ENCODE measurements around the gene SLC25A39.
"Not testable (repeated sequence)": the region's sequence is repeated elsewhere in the genome, so short reads cannot be mapped to it uniquely, and the experiment has no call there.

The SLC25A39 gene

DNA sequence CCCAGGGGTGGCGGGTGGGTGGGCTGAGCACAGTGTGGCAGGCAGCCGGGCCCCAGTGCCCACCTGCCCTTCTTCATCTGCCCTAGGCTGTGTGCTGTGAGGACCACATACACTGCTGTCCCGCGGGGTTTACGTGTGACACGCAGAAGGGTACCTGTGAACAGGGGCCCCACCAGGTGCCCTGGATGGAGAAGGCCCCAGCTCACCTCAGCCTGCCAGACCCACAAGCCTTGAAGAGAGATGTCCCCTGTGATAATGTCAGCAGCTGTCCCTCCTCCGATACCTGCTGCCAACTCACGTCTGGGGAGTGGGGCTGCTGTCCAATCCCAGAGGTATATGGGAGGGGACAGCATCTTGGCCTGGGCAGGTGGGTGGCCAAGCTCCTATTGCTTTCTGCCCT is 26.8 kb upstream of the SLC25A39 start:
- Mint-ChIP-seq H3K27me3 (no peaks in the 10 kb centered on the region), H3K4me1 (peaks cover 11% of the 10 kb centered on the region), H3K4me3 (no peak overlapping the region), H3K27ac (ENCODE audit: low read depth) (no peak overlapping the region), H3K9me3 (no peaks in the 10 kb centered on the region), H3K36me3 (ENCODE audit: insufficient read depth) (peaks cover 9% of the 10 kb centered on the region)
- DNase-seq (ENCODE audit: low spot score in 2 of 2), result no peak
- ATAC-seq (replicated peaks; ENCODE audit: extremely low read depth, poor library complexity, severe bottlenecking), result no peak

DNA sequence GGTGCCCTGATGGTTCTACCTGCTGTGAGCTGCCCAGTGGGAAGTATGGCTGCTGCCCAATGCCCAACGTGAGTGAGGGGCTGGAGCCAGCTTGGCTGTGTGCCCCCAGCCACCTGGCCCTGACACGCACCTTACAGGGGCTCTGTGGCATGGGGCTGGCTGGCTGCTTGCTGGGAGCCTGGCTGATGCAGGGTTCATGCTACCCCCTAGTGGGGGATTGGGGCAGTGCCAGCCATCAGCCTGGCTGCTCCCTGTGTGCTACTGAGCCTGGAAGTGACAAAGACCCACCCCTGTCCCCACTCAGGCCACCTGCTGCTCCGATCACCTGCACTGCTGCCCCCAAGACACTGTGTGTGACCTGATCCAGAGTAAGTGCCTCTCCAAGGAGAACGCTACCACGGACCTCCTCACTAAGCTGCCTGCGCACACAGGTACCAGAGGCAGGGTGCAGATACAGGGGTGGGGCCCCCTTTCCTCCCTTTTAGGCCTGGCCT is 26.2 kb upstream of the SLC25A39 start:
- peaks cover 9% of the 10 kb centered on the region for H3K36me3 Mint-ChIP-seq (ENCODE audit: insufficient read depth)
- peak; percentile 59 for ATAC-seq (replicated peaks; ENCODE audit: extremely low read depth, poor library complexity, severe bottlenecking)
- no peak overlapping the region for H3K27ac Mint-ChIP-seq (ENCODE audit: low read depth)
- peaks cover 18% of the 10 kb centered on the region for H3K4me1 Mint-ChIP-seq
- peak; percentile 51 to 60 for DNase-seq (ENCODE audit: low spot score in 2 of 2)
- H3K4me3 Mint-ChIP-seq, result no peak overlapping the region
- no peaks in the 10 kb centered on the region for H3K27me3 Mint-ChIP-seq
- no peaks in the 10 kb centered on the region for H3K9me3 Mint-ChIP-seq

DNA sequence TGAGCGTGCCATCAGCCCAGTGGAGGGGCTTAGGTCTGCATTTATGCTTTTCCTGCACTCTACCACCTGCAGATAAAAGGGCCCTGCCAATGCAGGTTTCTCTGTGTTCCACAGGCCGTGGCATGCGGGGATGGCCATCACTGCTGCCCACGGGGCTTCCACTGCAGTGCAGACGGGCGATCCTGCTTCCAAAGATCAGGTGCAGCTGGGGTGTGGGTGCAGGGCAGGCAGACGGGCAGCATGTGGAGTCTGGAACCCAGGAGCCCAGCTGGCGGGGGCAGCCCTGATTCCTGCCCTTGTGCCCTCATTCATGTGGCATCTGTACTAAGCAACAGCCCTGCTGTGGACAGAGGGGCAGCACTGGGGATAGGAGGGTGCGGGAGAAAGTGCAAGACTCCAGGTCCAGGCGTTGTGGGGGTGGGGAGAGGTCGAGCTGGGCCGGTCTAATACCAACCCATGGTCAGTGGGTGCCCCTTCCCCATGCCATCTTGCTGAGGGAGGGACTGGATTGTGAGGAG is 25.0 kb upstream of the SLC25A39 start:
- peaks cover 29% of the 10 kb centered on the region for H3K4me1 Mint-ChIP-seq
- no peaks in the 10 kb centered on the region for H3K9me3 Mint-ChIP-seq
- H3K36me3 Mint-ChIP-seq (ENCODE audit: insufficient read depth), result peaks cover 9% of the 10 kb centered on the region
- H3K27me3 Mint-ChIP-seq, result no peaks in the 10 kb centered on the region
- no peak overlapping the region for H3K4me3 Mint-ChIP-seq
- ATAC-seq (replicated peaks; ENCODE audit: extremely low read depth, poor library complexity, severe bottlenecking) (no peak), DNase-seq (ENCODE audit: low spot score in 2 of 2) (no peak)
- no peak overlapping the region for H3K27ac Mint-ChIP-seq (ENCODE audit: low read depth)

DNA sequence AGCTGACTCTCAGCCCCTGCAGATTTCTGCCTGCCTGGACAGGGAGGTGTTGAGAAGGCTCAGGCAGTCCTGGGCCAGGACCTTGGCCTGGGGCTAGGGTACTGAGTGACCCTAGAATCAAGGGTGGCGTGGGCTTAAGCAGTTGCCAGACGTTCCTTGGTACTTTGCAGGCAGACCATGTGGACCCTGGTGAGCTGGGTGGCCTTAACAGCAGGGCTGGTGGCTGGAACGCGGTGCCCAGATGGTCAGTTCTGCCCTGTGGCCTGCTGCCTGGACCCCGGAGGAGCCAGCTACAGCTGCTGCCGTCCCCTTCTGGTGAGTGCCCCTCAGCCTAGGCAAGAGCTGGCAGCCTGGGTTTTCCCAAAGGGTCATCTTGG is 24.4 kb upstream of the SLC25A39 start:
- no peaks in the 10 kb centered on the region for H3K9me3 Mint-ChIP-seq
- H3K36me3 Mint-ChIP-seq (ENCODE audit: insufficient read depth), result peaks cover 9% of the 10 kb centered on the region
- ATAC-seq (replicated peaks; ENCODE audit: extremely low read depth, poor library complexity, severe bottlenecking) (no peak), DNase-seq (ENCODE audit: low spot score in 2 of 2) (no peak)
- no peak overlapping the region for H3K4me3 Mint-ChIP-seq
- H3K27ac Mint-ChIP-seq (ENCODE audit: low read depth), result no peak overlapping the region
- H3K4me1 Mint-ChIP-seq, result peaks cover 31% of the 10 kb centered on the region
- H3K27me3 Mint-ChIP-seq, result no peaks in the 10 kb centered on the region

DNA sequence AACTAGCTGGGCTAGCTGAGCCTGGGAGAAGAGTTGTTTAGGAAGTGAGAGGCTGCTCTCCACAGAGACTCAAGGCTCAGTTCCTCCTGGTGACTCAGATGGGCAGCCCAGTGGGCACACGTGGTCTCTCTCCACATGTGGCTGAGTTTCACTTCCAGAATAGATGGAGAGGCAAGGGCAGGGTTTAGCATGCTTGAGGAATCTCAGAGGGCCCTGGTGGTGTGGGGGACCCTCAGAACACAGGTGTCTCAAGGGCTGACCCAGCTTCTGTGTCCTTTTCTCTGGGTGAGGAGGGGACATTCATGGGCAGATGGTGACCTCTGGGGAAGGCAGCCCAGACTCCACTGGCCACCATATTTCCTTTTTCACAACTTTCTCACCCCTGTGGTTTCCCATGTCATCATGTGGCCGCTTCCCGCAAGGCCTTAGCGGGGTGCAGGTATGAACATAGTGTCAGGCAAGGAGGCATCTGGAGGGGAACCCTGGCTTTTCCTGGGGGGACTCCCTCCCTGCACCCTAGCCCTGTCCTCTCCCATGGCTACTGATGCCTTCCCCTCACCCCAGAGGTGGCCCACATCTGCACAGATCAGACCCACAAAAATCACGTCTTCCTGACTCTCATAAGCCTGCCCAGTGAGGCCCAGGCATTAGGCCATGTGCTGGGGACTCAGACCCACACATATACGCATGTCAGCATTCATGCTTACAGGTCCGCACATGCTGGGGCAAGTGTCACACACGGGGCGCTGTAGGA is 23.8 kb upstream of the SLC25A39 start:
- Mint-ChIP-seq H3K4me1 (peaks cover 31% of the 10 kb centered on the region), H3K27me3 (no peaks in the 10 kb centered on the region), H3K36me3 (ENCODE audit: insufficient read depth) (peaks cover 9% of the 10 kb centered on the region), H3K4me3 (no peak overlapping the region), H3K9me3 (no peaks in the 10 kb centered on the region), H3K27ac (ENCODE audit: low read depth) (no peak overlapping the region)
- ATAC-seq (replicated peaks; ENCODE audit: extremely low read depth, poor library complexity, severe bottlenecking) (no peak), DNase-seq (ENCODE audit: low spot score in 2 of 2) (no peak)

DNA sequence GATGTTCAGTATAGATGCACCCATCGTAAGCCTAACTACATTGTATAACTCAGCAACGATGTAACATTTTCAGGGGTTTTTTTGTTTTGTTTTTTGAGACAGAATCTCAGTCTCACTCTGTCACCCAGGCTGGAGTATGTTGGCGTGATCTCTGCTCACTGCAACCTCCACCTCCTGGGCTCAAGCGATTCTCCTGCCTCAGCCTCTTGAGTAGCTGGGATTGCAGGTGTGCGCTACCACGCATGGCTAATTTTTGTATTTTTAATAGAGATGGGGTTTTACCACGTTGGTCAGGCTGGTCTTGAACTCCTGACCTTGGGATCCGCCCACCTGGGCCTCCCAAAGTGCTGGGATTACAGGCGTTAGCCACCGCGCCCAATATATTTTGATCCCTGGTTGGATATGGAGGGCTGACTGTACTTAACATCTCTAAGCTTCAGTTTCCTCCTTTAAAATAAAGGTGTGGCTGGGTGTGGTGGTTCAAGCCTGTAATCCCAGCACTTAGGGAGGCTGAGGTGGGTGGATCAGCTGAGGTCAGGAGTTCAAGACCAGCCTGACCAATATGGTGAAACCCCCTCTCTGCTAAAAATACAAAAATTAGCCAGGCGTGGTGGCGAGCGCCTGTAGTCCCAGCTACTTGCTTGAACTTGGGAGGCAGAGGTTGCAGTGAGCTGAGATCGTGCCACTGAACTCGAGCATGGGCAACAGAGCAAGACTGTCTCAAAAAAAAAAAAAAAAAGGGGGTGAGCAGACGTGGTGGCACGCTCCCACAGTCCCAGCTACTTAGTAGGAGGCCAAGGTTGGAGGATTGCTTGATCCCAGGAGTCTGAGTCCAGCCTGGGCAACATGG is 22.8 kb upstream of the SLC25A39 start:
- not testable (repeated sequence) for H3K27me3 Mint-ChIP-seq; H3K36me3 Mint-ChIP-seq (ENCODE audit: insufficient read depth); H3K4me3 Mint-ChIP-seq; DNase-seq (ENCODE audit: low spot score in 2 of 2); H3K9me3 Mint-ChIP-seq; ATAC-seq (replicated peaks; ENCODE audit: extremely low read depth, poor library complexity, severe bottlenecking); H3K27ac Mint-ChIP-seq (ENCODE audit: low read depth)
- peaks cover 26% of the 10 kb centered on the region for H3K4me1 Mint-ChIP-seq

DNA sequence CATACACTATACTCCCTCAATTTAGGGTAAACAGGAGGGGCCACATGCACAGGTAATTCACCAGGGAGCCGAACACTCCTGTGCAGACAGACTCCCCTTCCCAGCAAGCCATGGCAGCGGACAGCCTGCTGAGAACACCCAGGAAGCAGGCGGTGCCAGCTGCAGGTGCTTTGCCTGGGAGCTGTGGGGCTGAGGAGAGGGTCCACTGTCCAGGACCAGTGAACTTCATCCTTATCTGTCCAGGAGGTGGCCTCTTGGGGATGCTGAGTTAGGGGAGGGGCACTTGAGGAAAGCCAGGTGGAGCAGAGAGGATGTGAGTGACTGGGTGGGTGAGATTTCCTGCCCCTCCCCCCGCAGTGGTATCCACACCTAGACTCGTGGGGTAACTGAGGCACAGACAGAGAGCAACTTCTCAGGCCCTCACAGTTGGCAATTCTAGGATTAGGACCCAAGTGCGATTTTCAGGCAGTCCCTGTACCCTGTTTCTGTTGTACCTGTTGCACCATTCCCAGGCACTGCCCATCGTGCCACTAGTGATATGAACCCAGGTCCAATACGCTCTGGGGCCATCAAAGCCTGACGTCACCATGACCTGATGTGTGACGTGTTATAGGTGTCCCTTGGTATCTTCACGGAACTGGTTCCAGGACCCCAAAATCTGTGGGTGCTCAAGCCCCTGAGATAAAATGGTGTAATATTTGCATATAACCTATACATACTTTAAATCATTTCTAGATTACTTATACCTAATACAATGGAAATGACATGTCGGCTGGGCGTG is 21.6 kb upstream of the SLC25A39 start:
- peaks cover 5% of the 10 kb centered on the region for H3K27me3 Mint-ChIP-seq
- H3K36me3 Mint-ChIP-seq (ENCODE audit: insufficient read depth), result peaks cover 4% of the 10 kb centered on the region
- peak overlapping the region; percentile 60 for H3K27ac Mint-ChIP-seq (ENCODE audit: low read depth)
- H3K4me1 Mint-ChIP-seq, result peaks cover 26% of the 10 kb centered on the region
- no peaks in the 10 kb centered on the region for H3K9me3 Mint-ChIP-seq
- H3K4me3 Mint-ChIP-seq, result peak overlapping the region; percentile 91
- ATAC-seq (replicated peaks; ENCODE audit: extremely low read depth, poor library complexity, severe bottlenecking) (no peak), DNase-seq (ENCODE audit: low spot score in 2 of 2) (no peak)

DNA sequence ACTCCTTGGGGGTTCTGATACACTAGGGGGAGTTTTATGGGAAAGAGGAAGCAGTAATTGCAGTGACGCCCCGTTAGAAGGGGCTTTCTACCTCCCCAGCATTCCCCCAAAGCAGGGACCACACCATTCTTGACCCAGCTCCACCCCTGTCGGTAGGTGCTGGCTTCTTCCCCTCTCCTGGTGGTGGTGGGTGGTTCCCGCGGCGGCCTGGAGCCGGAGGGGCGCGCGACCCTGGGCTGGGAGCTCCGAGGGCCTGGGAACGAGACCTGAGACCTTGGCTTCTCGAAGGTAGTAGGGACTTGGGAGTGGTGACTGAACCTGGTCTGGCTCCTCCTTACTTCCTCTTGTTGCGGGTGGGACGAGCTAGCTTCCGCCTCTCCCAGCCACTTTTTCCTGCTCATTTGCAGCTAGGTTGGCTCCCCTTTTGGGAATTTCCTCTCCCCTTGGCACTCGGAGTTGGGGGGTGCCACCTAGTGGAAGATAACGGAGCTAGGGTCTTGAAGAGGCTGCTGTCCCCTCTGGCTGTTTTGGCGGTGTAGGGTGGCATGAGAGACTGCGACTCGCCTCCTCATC is 20.9 kb upstream of the SLC25A39 start:
- peaks cover 26% of the 10 kb centered on the region for H3K4me1 Mint-ChIP-seq
- peak; percentile 50 for ATAC-seq (replicated peaks; ENCODE audit: extremely low read depth, poor library complexity, severe bottlenecking)
- DNase-seq (ENCODE audit: low spot score in 2 of 2), result no peak

DNA sequence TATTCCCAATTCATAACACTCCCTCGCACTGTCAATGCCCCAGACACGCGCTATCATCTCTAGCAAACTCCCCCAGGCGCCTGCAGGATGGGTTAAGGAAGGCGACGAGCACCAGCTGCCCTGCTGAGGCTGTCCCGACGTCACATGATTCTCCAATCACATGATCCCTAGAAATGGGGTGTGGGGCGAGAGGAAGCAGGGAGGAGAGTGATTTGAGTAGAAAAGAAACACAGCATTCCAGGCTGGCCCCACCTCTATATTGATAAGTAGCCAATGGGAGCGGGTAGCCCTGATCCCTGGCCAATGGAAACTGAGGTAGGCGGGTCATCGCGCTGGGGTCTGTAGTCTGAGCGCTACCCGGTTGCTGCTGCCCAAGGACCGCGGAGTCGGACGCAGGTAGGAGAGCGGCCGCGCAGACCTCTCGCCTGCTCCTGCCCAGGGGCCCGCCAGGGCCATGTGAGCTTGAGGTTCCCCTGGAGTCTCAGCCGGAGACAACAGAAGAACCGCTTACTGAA is 20.4 kb upstream of the SLC25A39 start, which contains the start of gene GRN:
GRN (plus strand) TSS at position 364 of the 515 bp plus-strand sequence. CDS start 3,863 bp downstream, outside the sequence.
- Mint-ChIP-seq H3K36me3 (ENCODE audit: insufficient read depth) (peaks cover 1% of the 10 kb centered on the region), H3K27me3 (peaks cover 18% of the 10 kb centered on the region), H3K9me3 (no peaks in the 10 kb centered on the region), H3K27ac (ENCODE audit: low read depth) (peak within 1 kb of the TSS; percentile 60), H3K4me3 (peak within 1 kb of the TSS; percentile 91), H3K4me1 (peaks cover 26% of the 10 kb centered on the region)
- peak; percentile 67 to 68 for DNase-seq (ENCODE audit: low spot score in 2 of 2)
- ATAC-seq (replicated peaks; ENCODE audit: extremely low read depth, poor library complexity, severe bottlenecking), result peak; percentile 98

More for the DNA sequence above, 20.9 kb upstream of the SLC25A39 start:
- Mint-ChIP-seq H3K36me3 (ENCODE audit: insufficient read depth) (peaks cover 2% of the 10 kb centered on the region), H3K27ac (ENCODE audit: low read depth) (peak overlapping the region; percentile 60), H3K27me3 (peaks cover 12% of the 10 kb centered on the region), H3K9me3 (no peaks in the 10 kb centered on the region), H3K4me3 (peak overlapping the region; percentile 91)

DNA sequence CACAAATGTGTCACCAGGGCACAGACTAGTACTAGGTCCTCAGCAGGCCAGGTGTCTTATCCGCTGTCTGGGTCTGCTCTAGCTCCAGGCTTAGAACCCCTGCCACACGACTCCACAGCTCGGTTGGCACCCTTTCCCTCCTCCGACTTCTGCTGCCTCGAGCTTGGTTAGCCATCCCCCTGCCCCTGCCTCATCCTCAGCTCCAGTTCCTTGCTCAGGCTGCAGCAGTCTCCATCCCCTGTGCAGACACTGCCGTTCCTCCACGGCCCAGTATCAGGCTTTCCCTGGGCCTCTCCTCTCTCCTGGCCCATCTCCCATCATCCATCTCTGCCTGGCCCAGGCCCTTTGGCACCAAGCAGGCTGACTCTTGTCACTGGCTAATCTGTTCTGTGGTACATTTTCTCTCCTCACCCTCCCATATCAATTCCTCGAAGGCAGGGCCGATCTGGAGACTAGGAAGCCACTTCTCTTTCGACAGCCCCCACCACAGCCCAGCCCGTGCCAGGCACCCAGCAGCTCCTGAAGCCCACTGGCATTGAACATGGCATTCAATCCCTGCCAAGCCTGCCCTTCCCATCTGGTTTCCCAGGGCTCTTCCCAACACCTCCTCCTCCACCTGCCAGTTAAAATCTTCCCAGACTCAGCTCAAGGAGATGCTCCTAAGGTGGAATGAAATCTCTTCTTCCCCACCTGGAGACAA is 19.0 kb upstream of the SLC25A39 start:
- Mint-ChIP-seq H3K36me3 (ENCODE audit: insufficient read depth) (peaks cover 1% of the 10 kb centered on the region), H3K27ac (ENCODE audit: low read depth) (no peak overlapping the region), H3K4me1 (peaks cover 23% of the 10 kb centered on the region), H3K4me3 (no peak overlapping the region), H3K27me3 (peaks cover 22% of the 10 kb centered on the region), H3K9me3 (no peaks in the 10 kb centered on the region)
- no peak for ATAC-seq (replicated peaks; ENCODE audit: extremely low read depth, poor library complexity, severe bottlenecking)
- DNase-seq (ENCODE audit: low spot score in 2 of 2), result no peak

DNA sequence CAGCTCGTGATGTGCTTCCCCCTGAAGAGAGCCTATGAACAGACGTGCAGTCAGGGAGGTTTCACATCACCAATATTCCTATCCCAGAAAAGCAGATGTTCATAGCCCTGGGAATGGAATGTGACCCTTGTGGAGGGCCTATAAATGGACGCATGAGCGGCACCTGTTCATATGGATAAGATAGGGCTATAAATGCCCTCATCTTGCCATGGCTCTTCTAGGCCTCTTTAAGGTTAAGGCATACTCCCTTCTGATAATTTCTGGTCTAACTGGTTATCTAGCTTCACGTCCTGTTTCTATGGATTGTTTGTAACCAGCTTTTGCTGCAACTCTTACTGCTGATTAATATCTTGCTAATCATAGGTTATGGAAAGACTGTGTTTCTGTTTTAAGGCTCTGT is 15.9 kb upstream of the SLC25A39 start:
- DNase-seq (ENCODE audit: low spot score in 2 of 2); H3K27ac Mint-ChIP-seq (ENCODE audit: low read depth); H3K4me3 Mint-ChIP-seq; H3K36me3 Mint-ChIP-seq (ENCODE audit: insufficient read depth); ATAC-seq (replicated peaks; ENCODE audit: extremely low read depth, poor library complexity, severe bottlenecking); H3K9me3 Mint-ChIP-seq: not testable (repeated sequence)
- Mint-ChIP-seq H3K27me3 (peaks cover 38% of the 10 kb centered on the region), H3K4me1 (peaks cover 11% of the 10 kb centered on the region)
